ENCODE results near the gene ARHGEF17. TPM values are rescaled to one million over a fixed set of nuclear protein-coding genes. Genes with fewer than 3 reads are reported as not detected.

Gene ARHGEF17
- total RNA-seq, 4 donors from 2014 or later, result 54.0 to 125 (median 61.4) TPM

DNA sequence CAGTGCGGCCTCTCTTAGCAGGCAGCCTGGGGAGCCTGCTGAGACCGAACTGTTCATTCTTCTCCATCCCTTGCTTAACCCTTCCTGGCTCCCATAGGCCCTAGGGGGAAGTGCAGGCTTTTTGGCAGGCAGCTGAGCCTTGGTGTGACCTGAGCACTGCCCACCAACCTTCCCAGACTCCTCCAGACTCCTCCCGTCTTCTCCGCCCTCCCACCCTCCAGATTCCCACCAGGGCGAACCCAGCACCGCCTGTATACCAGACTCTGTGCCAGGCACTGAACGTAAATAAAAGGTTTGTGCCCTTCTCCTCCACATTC is 76.0 kb downstream of the ARHGEF17 start:
- Histone ChIP-seq H3K4me1 (peaks cover 13 to 34% of the 10 kb centered on the region in 2 donors), H3K27me3 (no peaks in the 10 kb centered on the region), H3K4me3 (replicated peaks in 1 of 3) (no peak overlapping the region), H3K36me3 (no peaks in the 10 kb centered on the region), H3K27ac (no peak overlapping the region), H3K9me3 (no peaks in the 10 kb centered on the region)
- TF ChIP-seq, protein P1, sequence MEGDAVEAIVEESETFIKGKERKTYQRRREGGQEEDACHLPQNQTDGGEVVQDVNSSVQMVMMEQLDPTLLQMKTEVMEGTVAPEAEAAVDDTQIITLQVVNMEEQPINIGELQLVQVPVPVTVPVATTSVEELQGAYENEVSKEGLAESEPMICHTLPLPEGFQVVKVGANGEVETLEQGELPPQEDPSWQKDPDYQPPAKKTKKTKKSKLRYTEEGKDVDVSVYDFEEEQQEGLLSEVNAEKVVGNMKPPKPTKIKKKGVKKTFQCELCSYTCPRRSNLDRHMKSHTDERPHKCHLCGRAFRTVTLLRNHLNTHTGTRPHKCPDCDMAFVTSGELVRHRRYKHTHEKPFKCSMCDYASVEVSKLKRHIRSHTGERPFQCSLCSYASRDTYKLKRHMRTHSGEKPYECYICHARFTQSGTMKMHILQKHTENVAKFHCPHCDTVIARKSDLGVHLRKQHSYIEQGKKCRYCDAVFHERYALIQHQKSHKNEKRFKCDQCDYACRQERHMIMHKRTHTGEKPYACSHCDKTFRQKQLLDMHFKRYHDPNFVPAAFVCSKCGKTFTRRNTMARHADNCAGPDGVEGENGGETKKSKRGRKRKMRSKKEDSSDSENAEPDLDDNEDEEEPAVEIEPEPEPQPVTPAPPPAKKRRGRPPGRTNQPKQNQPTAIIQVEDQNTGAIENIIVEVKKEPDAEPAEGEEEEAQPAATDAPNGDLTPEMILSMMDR (IDR thresholded peaks at IDR 0.05), result no peak
- TF ChIP-seq POLR2A (IDR thresholded peaks at IDR 0.05), result no peak
- WGBS, 2 donors, result 94% methylated on average over 7 of the region's 7 CpGs
- no peak for DNase-seq
- intact Hi-C loops (cut with DNase I), result no loop called here

- H3K4me3 ChIP-seq (replicated peaks in 1 of 3), result no peak overlapping the region
- no peaks in the 10 kb centered on the region for H3K9me3 ChIP-seq
- DNase-seq, result no peak
- no peaks in the 10 kb centered on the region for H3K27me3 ChIP-seq
- H3K27ac ChIP-seq, result no peak overlapping the region
- intact Hi-C loops (cut with DNase I), result no loop called here
- peaks cover 9 to 30% of the 10 kb centered on the region in 2 donors for H3K4me1 ChIP-seq
- no peaks in the 10 kb centered on the region for H3K36me3 ChIP-seq
- TF ChIP-seq, protein P1 (IDR thresholded peaks at IDR 0.05), result no peak
- TF ChIP-seq POLR2A (IDR thresholded peaks at IDR 0.05), result no peak
- WGBS, 2 donors, result 76 to 84% methylated on average over 4 of the region's 4 CpGs
These were observed 76.4 kb downstream of the ARHGEF17 start for GRCh38 chr11:73384531-73384871.

DNA sequence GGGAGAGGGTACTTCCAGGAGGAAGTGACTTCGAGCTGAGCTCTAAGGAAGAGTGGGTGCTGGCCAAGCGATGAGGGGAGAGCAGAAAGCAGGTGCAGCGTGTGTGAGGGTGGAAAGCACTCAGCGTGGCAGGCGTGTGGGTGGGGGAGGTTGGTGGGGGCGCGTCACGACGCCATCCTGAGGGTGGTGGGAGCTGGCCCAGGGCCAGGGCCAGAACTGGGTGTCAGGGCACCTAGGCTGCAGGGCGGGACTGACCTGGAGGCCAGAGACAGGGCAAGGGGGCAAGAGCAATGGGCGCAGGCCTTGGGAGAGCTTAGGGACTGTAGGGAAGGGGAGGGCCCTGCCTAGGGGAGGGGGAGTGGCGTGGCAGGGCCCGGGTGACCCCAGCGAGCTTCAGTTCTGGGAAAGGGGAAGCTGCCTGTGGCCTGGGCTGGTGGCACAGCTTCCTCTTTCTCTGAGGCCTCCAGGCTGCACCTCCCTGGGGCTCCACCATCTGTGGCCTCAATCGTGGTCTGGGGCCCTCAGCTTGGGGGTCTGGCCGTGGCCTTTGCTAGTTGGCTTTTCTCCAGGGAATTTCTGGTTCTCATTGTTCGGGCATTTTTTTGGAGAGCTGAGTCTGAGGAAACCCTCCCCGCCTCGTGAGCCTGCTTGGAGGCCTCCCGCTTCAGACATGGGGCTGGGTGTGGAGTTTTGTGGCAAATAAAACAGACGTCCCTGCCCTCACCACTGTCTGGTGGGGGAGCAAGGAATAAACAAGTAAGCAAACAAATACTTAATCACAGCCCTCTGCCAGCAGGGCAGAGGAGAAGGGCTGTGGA is 77.0 kb downstream of the ARHGEF17 start:
- Histone ChIP-seq H3K27me3 (no peaks in the 10 kb centered on the region), H3K4me1 (peaks cover 5 to 27% of the 10 kb centered on the region in 2 donors), H3K4me3 (replicated peaks in 1 of 3) (no peak overlapping the region), H3K36me3 (no peaks in the 10 kb centered on the region), H3K27ac (no peak overlapping the region), H3K9me3 (no peaks in the 10 kb centered on the region)
- TF ChIP-seq POLR2A (IDR thresholded peaks at IDR 0.05), result no peak
- TF ChIP-seq, protein P1 (IDR thresholded peaks at IDR 0.05), result no peak
- intact Hi-C loops (cut with DNase I), result no loop called here
- WGBS, 2 donors, result 70% methylated on average over 18 to 21 of the region's 21 CpGs
- peak in 1 of 2 donors; percentile 24 for DNase-seq

- Histone ChIP-seq H3K27ac (no peak overlapping the region), H3K27me3 (no peaks in the 10 kb centered on the region), H3K4me1 (peaks cover 5 to 27% of the 10 kb centered on the region in 2 donors), H3K4me3 (replicated peaks in 1 of 3) (no peak overlapping the region), H3K9me3 (no peaks in the 10 kb centered on the region), H3K36me3 (no peaks in the 10 kb centered on the region)
- TF ChIP-seq, protein P1 (IDR thresholded peaks at IDR 0.05), result no peak
- TF ChIP-seq POLR2A (IDR thresholded peaks at IDR 0.05), result no peak
- DNase-seq, result no peak
- WGBS, 2 donors, result 90 to 91% methylated on average over 4 to 8 of the region's 8 CpGs
- intact Hi-C loops (cut with DNase I), result no loop called here
These were observed 77.9 kb downstream of the ARHGEF17 start for GRCh38 chr11:73386016-73386415.

GRCh38 chr11:73386546-73386945 is 78.5 kb downstream of the ARHGEF17 start:
- Histone ChIP-seq H3K27ac (no peak overlapping the region), H3K4me1 (peaks cover 5 to 27% of the 10 kb centered on the region in 2 donors), H3K27me3 (no peaks in the 10 kb centered on the region), H3K9me3 (no peaks in the 10 kb centered on the region), H3K4me3 (replicated peaks in 1 of 3) (no peak overlapping the region), H3K36me3 (no peaks in the 10 kb centered on the region)
- TF ChIP-seq, protein P1 (IDR thresholded peaks at IDR 0.05), result no peak
- TF ChIP-seq POLR2A (IDR thresholded peaks at IDR 0.05), result no peak
- no peak for DNase-seq
- 92 to 97% methylated on average over 6 to 8 of the region's 8 CpGs for WGBS, 2 donors
- intact Hi-C loops (cut with DNase I), result no loop called here

Data from thyroid gland (tissue), 4 donors.